Activated CD4-positive, alpha-beta T cell treated with anti-CD3 and anti-CD28 coated beads, Interleukin-2, amount 50 U/mL, for 16 hours (primary cell): ENCODE data around the gene GTF3C1.
"Not testable (repeated sequence)": the region's sequence is repeated elsewhere in the genome, so short reads cannot be mapped to it uniquely, and the experiment has no call there.

Source experiments
- DNase-seq: peaks from one replicate; pipeline ENCODE4 v3.0.0-alpha.2; 2020

Gene GTF3C1

GRCh38 chr16:27436921-27437650, 112.6 kb downstream of the GTF3C1 start:
- DNase-seq = no peak

- no peak for DNase-seq
Observed at GRCh38 chr16:27436065-27436464, 113.6 kb downstream of the GTF3C1 start.

- not testable (repeated sequence) for DNase-seq
Observed at GRCh38 chr16:27435146-27435545, 114.6 kb downstream of the GTF3C1 start.

- DNase-seq = no peak
Observed at GRCh38 chr16:27434141-27435051, 115.3 kb downstream of the GTF3C1 start.

GRCh38 chr16:27433636-27434035, 116.1 kb downstream of the GTF3C1 start:
- DNase-seq = no peak

- DNase-seq = not testable (repeated sequence)
Observed at GRCh38 chr16:27433191-27433590, 116.5 kb downstream of the GTF3C1 start.

GRCh38 chr16:27432558-27432957, 117.2 kb downstream of the GTF3C1 start:
- no peak for DNase-seq

- DNase-seq = no peak
Observed at GRCh38 chr16:27431773-27432532, 117.8 kb downstream of the GTF3C1 start.

GRCh38 chr16:27430923-27431484, 118.7 kb downstream of the GTF3C1 start:
- DNase-seq = no peak

GRCh38 chr16:27430512-27430911, 119.2 kb downstream of the GTF3C1 start:
- DNase-seq = no peak

GRCh38 chr16:27429981-27430441, 119.7 kb downstream of the GTF3C1 start:
- no peak for DNase-seq

- no peak for DNase-seq
Observed at GRCh38 chr16:27429330-27429871, 120.3 kb downstream of the GTF3C1 start.

- DNase-seq = no peak
Observed at GRCh38 chr16:27428026-27428785, 121.5 kb downstream of the GTF3C1 start.

GRCh38 chr16:27427538-27427937, 122.2 kb downstream of the GTF3C1 start:
- no peak for DNase-seq

GRCh38 chr16:27426423-27427408, 123.0 kb downstream of the GTF3C1 start:
- DNase-seq = peak; percentile 91

- no peak for DNase-seq
Observed at GRCh38 chr16:27425961-27426360, 123.8 kb downstream of the GTF3C1 start.

- DNase-seq = no peak
Observed at GRCh38 chr16:27424772-27425498, 124.8 kb downstream of the GTF3C1 start.

- DNase-seq = no peak
Observed at GRCh38 chr16:27421961-27422740, 127.6 kb downstream of the GTF3C1 start.
